Measurements from ENCODE around the gene VPS16.

Gene VPS16

DNA sequence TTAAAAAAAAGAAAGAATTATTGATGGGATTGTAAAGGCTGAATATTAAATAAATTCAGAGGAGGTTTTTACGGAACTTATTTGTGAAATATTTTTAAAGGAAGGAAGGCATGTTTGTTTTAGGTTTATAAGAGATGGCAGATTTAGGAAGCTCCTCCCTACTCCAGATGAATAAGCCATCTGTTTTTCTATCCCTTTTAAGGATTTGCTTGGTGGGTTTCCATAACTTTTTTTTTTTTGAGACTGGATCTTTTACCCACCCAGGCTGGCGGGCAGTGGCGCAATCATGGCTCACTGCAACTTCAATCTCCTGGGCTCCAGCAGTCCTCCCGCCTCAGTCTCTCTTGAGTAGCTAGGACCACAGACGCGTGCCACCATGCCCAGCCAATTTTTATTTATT lies 63.1 kb downstream of the VPS16 start:
- no peak for DNase-seq

DNA sequence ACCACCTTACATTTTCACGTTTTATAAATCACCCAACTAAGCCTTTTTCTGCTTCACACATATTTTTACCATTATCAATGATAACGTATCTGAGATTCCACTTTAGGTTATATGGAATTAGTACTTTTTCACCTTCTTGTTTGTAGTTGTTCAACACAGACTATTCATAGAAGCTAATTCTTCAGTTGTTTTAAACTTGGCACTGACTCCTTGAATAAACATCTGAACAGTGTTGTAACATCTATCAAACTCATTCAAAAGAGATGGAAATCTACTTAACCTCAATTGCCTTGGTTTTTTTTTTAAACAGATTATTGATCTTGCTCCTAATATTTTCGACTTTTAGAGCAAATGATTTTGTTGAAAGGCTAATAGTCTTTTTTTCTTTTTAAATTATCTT lies 67.0 kb downstream of the VPS16 start:
- DNase-seq = no peak

DNA sequence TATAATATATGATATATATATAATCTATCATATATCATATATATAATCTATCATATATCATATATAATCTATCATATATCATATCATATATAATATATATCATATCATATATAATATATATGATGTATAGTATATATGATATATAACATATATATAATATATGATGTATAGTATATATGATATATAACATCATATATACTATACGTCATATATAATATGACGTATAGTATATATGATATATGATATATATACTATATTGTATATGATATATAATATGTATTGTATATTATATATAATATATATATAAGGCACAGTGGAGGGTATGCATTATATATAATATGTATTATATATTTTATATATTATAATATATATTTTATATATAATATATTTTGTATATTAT lies 69.4 kb downstream of the VPS16 start:
- DNase-seq = no peak

DNA sequence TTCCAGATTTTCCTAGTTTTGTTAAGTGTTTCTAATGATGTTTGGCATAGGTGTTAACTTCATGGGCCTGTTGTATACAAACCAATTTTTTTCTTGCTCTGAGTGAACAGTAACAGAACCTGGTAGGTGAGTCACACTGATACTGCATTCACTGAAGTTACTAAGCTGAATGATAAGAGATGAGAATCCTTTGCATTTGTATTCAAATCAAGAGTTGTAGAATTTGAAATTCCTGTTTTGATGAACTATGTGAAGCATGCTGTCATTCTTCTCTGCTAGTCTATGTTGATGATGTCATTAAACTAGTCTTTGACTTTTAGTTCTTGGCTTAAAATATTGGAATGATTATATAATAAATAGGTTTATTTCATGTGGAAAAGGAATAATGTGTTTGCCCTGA lies 70.7 kb downstream of the VPS16 start:
- no peak for DNase-seq

DNA sequence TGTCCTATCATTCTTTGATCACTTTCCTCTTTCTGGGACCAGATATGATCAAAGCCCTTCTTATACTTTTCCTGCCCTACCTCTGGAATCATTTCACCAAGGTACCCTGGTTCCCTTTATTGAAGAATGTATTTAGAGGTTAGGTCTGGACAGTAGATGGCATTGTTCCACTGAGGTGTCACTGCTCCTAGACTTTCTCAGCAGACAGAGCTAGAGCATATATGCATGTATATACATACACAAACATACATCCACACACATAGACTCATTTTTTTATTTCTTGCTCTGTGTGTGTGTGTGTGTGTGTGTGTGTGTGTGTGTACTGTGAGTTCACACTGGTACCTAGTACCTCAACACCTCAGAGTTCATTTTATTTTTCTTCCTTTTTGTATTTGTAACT lies 73.6 kb downstream of the VPS16 start:
- DNase-seq = no peak
